ENCODE measurements around the gene NPHP4. TPM values are rescaled to one million over a fixed set of nuclear protein-coding genes. Genes with fewer than 3 reads are reported as not detected.
"Not testable (repeated sequence)": the region's sequence is repeated elsewhere in the genome, so short reads cannot be mapped to it uniquely, and the experiment has no call there.

The NPHP4 gene
- total RNA-seq, 2 donors from 2014 or later: 5.1 to 7.3 TPM

DNA sequence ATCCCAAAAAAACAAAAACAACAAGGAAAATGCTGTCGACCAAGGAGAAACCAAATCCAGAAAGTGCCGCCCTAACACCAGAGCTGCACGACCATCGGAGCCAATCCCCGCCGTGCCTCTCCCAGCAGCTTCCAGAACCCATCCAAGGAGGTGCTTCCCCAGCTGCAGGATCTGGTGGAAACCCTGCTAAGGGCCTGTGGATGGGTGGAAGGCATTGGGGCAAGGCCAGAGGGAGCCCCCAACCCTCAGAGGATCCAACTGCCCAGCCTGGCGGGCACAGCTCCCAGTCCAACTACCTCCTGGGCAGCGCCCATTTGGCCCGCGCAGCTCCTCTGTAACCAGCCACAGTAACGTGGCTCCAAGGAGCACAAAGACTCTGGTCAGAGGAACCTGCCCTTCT is 81.6 kb downstream of the NPHP4 start:
- intact Hi-C loops (cut with DNase I): loop anchor here in 1 of 2 donors (5.0 kb wide), 1 partner anchor 398 kb away; no protein-coding TSS in a partner anchor

GRCh38 chr1:5910276-5910620 is 82.0 kb downstream of the NPHP4 start:
- ATAC-seq: no peak
- intact Hi-C loops (cut with DNase I): loop anchor here in 1 of 2 donors (5.0 kb wide), 1 partner anchor 398 kb away; no protein-coding TSS in a partner anchor
- DNase-seq: no peak

More for the DNA sequence above, 81.6 kb downstream of the NPHP4 start:
- ATAC-seq: no peak
- no peak for DNase-seq

DNA sequence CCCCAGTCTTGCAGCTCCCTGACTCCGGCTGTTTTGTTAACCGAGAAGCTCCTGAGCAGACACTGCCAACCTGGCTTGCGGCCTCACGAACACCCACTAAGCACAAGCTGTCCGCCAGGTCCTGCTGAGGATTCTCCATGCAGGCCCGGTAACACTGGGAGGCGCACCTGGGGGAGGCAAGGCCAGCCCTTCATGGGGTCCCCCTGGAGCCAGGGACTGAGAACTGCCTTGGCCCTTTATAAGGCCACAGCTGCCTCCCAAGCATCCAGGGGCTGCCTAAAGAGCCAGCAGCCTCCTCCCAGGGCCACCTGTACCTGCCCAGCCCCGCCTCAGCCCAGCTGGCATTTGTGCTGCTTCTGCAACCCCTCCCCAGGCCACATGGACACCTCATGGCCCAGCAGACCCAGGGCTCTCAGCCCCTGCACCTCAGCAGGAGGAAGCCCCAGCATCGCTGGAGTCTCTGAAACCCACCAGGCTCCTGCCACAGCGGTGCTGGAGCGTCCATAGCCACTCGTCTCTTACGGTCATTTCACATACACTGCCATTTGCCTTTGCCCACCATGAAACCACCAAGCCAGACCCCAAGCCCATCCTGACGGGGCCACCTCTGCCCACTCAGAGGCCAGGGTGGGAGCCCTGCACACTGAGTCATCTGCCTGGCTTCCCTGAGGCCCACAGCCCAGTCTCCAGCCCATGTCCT is 82.5 kb downstream of the NPHP4 start:
- intact Hi-C loops (cut with DNase I): loop anchor here in 1 of 2 donors (5.0 kb wide), 1 partner anchor 397 kb away; no protein-coding TSS in a partner anchor
- DNase-seq (no peak), ATAC-seq (no peak)

GRCh38 chr1:5908461-5909375 is 83.5 kb downstream of the NPHP4 start:
- intact Hi-C loops (cut with DNase I): no loop called here
- ATAC-seq (no peak), DNase-seq (no peak)

GRCh38 chr1:5907966-5908365 is 84.3 kb downstream of the NPHP4 start:
- ATAC-seq: no peak
- no peak for DNase-seq
- intact Hi-C loops (cut with DNase I): no loop called here

DNA sequence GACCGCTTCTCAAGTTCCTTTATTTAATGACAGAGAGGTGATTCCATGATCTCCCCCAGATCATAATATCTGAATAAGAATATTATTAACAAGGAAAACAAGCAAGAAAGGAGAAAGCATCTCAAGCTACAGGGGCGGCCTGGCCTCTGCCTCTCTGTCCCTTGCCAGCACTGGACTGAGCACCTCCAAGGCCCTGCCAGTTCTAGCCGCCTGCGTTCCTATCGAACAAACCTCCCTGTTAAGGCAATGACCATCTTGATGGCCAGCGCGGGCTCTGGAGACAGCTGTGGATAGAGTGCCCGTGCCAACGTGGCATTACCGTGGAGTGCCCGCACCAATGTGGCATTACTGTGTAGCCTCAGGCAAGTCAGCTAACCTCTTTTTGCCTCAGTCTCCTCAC is 84.8 kb downstream of the NPHP4 start:
- intact Hi-C loops (cut with DNase I): no loop called here
- no peak for ATAC-seq
- no peak for DNase-seq

DNA sequence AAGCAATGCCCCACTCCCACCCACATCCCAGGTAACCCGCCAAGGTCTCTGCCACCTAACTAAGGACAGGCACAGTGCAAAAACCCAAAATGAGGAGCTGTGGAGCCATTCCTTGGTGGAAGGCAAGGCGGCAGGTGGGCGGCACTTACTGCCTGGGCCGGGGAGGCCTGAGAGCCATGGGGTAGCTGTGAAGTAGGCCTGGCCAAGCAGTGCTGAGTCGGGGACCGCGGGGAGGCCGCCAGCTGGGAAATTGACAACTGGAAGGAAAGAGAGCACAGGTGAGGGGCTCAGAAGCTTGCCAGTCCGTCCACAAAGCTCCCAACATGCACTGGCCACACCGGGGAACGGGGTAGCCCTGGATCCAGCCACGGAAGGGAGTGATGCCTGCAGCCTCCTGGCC is 85.3 kb downstream of the NPHP4 start:
- DNase-seq: no peak
- intact Hi-C loops (cut with DNase I): no loop called here
- ATAC-seq: no peak

DNA sequence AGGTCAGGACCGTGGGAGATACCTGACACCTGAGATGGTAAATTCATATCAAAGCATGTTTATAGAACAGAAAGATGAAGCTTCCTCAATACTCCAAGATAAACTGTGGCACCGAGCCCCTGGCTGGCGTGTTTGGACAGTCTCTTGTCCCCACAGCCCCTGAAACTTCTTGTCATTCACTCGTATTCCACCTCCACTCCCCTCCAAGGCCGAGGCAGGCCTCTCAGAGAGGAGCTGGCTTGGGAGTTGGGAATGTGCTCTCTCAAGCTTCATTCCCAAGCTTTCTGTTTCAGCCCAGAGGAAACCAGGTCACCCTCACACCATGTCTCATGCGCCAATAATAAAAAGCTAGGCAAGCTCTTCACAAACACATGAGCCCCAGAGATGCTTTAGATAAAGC is 86.1 kb downstream of the NPHP4 start:
- intact Hi-C loops (cut with DNase I): no loop called here
- ATAC-seq (no peak), DNase-seq (no peak)

GRCh38 chr1:5905436-5905835 is 86.8 kb downstream of the NPHP4 start:
- ATAC-seq (no peak), DNase-seq (no peak)
- intact Hi-C loops (cut with DNase I): no loop called here

GRCh38 chr1:5904551-5904950 is 87.7 kb downstream of the NPHP4 start:
- ATAC-seq (no peak), DNase-seq (no peak)

GRCh38 chr1:5903680-5904079 is 88.5 kb downstream of the NPHP4 start:
- no peak for ATAC-seq
- intact Hi-C loops (cut with DNase I): no loop called here
- no peak for DNase-seq

More at GRCh38 chr1:5904551-5904950, 87.7 kb downstream of the NPHP4 start:
- intact Hi-C loops (cut with DNase I): no loop called here

DNA sequence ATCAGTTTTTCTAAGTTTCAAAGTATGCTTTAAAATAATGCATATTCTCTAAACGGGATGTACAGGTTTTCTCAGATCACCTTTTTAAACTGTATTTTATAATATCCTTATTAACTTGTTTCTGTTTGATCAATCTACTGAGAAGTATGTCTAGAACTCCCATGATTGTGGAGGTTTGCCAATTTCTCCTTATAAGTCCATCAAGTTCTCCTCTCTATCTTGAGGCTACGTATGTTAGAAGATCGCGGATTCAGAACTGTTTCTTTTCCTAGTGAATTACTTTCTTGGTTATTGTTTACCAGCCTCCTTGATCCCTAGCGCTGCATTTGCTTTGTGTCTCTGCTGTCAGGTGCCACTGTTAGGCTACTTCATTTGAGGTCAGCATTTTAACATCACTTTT is 89.2 kb downstream of the NPHP4 start:
- DNase-seq (no peak), ATAC-seq (no peak)
- intact Hi-C loops (cut with DNase I): no loop called here

- DNase-seq (no peak), ATAC-seq (no peak)
- intact Hi-C loops (cut with DNase I): no loop called here
Observed at GRCh38 chr1:5901841-5902240, 90.4 kb downstream of the NPHP4 start.

- DNase-seq (no peak), ATAC-seq (no peak)
- intact Hi-C loops (cut with DNase I): no loop called here
Observed at GRCh38 chr1:5901150-5901549, 91.1 kb downstream of the NPHP4 start.

DNA sequence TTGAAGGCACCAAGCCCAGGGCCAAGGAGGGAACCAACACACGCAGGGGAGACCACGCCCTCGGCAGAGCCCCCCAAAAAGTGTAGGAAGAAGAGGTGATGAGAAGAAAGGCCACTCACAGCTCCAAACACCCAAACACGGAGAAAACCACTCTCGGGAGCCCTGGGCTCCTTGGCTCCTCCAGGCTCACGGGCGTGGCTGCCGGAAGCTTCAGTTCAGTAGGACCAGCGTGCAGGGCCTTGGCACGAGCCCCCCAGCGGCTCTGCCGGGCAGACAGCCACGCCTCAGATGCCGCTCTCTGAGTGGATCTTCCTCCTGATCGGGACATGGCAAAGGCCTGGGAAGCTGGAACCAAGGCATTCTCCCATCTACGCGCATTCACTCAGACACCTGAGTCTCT is 94.0 kb downstream of the NPHP4 start:
- DNase-seq: no peak
- intact Hi-C loops (cut with DNase I): no loop called here
- ATAC-seq: no peak

DNA sequence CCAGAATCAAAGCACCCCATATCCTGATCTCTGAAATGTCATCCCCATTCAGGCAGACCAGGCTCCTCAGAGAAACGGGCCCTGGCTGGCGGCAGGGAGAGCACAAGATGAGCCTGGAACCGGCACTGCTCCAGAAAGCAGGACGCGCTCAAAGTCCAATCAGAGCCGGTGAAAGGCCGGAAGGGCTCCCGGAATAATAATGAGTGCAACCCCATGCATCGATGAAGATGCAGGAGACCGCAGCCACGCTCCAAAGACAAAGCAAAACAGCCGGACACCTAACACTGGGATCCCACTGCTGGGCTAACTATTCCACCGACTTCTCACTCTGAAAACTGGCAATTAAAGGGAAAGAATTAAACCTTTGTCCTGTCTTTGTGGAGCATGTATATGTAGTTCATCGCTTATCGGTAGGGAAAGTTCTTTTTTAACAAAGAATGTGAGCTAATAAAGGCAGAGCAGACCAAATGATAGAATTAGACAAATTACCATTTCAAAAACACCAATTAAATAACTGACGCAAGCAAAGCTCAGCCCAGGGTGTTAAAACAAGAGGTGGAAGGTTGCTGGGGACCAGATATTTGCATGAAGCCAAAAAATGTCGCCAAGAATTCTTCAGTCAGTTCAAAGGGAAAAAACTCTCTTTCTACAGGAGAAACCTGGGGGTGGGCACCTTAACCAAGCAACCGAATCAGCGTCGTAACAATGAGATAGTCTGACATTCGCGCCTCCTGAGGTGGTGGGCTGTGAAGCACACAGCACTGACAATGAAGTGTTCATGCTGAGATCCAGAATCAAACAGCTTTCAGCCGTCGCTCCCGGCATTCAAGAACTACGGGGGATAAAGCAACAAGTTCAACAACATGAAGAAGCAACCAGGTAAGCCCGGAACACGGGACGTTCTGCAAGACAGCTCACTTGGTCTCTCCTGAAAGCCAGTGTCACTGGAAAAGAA is 95.2 kb downstream of the NPHP4 start:
- ATAC-seq: no peak
- no peak for DNase-seq
- intact Hi-C loops (cut with DNase I): no loop called here

DNA sequence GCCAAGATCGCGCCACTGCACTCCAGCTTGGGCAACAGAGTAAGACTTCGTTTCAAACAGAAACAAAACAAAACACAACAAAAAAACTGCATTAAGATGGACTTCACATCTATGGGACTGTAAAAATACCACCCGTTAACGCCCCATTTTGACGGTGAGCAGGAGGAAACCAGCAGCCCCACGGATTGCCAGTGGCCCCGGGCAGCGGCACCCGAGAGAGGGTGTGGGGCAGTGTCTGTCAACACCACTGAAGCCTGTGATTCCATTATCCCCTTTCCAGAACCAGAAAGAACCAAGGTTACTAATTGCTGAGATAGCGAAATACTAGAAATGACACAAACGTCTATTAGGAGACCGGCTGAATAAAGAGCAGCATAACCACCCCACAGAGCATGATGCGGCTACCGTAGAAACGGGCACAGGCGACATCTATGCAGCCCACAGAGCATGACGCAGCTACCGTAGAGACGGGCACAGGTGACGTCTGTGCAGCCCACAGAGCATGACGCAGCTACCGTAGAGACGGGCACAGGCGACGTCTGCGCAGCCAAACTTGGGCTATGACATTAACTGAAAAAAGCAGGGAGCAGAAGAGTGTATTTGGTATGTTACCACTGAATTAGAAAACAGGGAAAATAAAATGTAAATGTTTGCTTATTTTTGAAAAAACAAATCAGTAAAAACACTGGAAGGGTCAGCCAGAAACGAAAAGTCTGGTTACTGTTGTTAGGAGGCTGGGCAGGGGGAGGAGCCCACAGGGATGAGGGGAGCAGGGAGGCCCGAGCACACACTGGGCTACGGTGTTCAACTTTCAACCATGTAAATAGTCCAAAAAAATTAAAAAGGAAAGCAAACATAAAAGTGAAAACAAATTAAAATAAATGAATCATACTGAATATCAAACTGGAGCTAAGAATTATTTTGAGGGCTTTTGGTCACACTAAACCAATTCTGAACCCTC is 96.5 kb downstream of the NPHP4 start:
- intact Hi-C loops (cut with DNase I): no loop called here
- no peak for DNase-seq
- ATAC-seq: no peak

DNA sequence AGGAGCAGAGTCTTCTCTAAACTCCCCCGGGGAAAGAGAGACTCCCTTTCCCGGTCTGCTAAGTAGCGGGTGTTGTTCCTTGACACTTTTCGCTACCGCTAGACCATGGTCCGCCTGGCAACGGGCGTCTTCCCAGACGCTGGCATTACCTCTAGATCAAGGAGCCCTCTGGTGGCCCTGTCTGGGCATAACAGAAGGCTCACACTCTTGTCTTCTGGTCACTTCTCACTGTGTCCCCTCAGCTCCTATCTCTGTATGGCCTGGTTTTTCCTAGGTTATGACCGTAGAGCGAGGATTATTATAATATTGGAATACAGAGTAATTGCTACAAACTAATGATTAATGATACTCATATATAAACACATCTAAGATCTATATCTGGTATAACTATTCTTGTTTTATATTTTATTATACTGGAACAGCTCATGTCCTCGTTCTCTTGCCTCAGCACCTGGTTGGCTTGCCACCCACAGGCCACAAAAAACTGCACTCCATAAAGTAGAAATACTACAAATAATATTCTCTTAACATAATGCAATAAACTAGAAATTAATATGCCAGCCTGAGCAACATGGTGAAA is 98.4 kb downstream of the NPHP4 start:
- ATAC-seq; DNase-seq; intact Hi-C loops (cut with DNase I): not testable (repeated sequence)
